Kidney tubule cell (primary cell): ENCODE results near the gene CD276.
"Not testable (repeated sequence)": the region's sequence is repeated elsewhere in the genome, so short reads cannot be mapped to it uniquely, and the experiment has no call there.

ENCODE experiments used
- DNase-seq: peaks from one replicate; pipeline ENCODE4 v3.0.0-alpha.2; 2018; ENCODE audit warnings: low spot score

CD276 gene

DNA sequence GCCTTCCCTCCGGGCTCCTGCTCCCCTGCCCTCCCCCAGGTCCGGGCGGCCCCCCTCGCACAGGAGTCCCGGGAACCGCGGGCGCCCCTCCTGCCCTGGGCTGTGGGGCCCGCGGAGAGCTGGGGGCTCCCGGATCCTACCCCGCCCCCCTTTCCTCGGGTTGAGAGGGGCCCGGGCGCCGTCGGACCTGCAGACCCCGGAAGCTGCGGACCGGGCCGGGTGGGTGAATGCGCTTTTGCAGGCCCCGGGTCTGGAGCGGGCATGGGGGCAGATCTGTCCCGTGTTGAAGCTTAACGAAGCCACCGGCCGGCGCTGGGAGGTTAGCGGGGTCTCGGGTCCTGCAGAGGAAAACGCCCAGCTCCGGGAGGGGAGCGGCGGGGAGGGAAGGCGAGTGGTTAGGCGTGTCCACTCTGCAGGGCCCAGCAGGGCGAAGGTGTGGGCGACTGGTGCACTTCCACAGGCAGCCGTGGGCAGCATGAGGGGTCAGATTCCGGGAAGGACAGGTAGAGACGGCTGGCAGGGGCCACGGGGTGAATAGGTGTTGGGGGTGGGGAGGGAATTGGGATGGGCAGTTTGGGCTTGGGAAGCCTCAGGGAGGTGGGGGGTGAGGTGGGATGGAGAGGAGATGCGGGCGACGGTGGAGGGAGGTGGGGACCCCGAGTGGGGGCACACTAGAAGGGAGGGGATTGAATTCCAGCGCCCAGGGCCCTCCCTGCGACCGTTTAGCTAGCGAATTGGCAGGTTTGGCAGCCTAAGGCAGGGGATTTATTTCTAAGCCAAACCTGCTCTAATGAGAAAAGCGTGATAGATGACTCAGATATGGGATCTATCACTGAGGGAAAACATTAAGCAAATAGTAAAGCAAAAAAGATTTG, 635 bp downstream of the CD276 start:
- peak; percentile 61 for DNase-seq

DNA sequence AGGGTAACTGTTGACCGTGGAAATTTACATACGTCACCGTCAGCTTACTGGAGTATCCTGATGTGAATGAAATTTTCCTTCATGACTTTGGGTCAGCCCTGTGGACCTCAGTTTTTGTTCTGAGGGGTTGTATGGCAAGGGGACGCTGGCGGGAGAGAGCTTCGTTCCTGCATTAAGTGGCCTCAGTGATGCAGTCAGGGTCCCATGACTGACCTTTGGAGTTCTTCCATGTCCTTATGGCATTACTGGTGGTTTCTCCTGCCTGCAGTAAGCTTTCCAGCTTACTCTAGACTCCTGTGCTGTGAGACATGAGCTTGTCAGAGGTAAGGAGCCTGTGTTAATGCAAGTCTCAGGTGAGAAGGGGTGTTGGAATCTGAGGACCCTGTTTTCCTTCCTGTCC, 1.8 kb downstream of the CD276 start:
- no peak for DNase-seq

DNA sequence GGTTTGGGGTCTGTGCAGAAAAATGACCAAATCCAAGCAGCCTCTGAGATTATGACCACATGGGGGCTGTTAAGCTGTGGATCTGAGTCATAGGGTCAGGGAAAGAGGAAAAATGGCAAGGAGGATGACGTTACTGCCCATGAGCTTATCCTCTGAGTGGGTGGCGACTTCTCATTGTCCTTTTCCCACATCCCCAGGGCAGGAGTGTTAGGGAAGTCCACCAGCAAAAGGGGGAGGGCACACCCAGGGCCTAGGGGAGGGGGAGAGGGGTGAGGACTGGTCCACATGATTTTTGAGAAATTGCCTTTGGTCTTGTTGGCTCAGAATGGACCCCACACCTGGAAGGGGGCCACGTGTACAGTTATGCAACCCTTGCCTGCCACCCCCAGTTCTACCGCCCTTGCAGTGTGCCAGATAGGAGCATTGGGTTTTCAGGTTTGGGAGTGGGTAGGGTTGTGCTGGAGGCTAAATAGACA, 2.6 kb downstream of the CD276 start:
- peak; percentile 66 for DNase-seq

DNA sequence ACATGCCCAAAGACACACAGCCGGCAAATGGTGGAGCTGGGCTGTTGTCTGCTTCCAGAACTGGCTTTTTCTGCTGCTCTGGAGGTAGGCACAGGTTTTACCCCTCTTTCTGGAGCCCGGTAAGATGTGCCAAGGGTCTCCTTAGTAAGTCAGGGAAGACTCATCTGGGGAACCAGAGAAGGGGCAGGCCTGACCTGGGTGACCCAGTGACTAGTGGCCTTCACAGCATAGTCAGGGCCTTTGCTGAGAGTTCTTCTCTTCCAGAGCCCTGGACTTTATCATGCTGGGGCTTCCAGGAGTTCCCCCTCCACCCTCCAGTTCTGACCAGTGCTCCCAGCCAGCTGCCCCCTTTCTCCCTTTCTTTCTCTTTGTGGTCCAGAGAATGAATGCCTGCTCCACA, 3.2 kb downstream of the CD276 start:
- no peak for DNase-seq

DNA sequence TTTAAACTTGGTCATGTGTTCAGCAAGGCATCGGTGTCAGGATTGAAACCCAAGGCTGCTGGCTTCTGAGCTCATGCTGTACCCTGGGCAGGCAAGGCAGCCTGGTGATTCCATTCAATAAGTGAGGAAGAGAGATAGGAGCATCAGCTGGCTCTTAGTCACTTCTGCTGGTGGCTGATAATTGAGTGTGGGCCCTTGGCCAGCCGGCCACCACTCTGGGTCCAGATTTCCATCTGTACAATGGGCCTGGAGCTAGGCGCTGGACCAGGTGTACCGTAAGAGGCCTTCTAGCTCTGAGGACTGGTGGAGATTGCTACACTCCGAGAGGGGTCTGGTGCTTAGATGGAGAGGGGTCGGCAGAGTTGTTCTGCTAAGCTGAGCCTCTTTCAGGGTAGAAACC, 4.3 kb downstream of the CD276 start:
- DNase-seq: no peak

DNA sequence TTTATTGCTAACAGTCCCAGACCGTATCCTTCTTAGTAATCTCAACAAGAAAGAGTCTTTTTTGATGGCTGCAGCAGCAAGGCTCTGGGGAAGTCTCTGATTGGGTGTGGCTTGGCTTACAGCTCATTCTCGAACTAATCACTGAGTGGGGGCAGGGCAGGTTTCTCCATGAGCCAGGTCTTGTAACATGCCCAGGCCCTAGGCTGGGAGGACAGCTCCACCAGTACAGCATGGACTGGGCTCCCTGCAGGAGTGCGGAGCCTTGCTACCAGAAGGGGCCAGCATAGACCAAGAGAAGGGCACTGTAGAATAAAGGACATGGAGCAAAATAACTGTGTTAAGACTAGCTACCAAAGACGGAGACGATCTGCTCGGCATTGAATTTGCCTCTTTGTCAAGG, 7.2 kb downstream of the CD276 start:
- peak; percentile 46 for DNase-seq

DNA sequence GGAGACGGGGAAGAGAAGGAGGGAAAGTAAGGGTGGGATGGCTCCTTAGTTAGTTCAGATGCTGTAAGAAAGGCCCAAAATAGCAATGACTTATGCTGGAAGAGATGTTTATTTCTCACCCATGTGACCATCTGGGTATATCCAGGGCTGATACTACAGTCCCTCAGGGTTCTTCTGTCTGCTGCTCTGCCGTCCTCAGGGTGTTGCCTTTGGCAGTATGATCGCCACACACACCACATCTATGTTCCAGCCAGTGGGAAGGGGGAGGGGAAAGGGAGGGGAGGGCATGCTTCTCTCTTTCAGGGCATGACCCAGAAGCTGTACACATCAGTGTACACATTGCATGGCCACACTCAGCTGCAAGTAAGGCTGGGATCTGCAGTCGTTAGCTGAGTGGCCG, 10.2 kb downstream of the CD276 start:
- no peak for DNase-seq

DNA sequence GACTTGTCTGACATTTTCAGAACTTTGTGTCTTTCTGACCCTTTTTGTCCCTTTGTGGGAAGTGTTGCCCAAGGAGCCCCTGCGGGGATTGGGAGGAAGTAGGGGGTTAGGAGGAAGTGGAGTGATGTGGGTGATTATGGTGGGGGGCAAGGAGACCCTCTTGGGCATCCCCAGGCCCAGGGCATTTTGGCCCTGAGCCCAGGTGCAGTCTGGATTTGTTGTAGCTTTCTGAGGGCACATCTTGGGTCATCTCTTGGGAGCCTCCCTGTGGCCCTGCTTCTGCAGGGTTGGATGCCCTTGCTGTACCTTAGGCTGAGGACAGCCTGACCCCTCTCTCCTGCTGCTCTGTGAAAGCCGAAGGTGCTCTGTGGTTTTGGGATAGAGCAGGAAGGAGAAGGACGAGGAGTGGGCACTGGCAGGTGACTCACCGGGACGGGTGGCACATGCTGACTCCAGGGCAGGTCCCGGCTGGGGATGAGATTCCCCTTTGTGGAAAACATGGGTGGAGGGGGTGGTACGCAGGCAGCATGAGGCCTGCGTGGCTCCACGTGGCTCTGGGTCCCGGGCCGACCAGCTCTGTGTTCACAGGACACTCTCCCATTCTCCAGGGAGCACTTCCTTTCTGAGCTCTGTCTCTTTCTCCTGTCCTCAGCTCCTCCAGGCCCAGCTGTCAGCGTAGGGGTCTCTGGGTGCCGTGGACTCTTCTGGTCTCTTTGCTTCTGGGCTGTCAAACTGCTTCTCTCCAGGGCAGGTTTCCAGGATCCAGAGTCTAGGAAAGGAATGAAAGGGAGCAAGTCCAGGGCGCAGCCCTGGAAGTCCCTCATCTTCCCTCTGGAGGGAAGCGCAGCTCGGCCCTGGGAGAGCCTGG, 11.8 kb downstream of the CD276 start:
- DNase-seq: no peak

DNA sequence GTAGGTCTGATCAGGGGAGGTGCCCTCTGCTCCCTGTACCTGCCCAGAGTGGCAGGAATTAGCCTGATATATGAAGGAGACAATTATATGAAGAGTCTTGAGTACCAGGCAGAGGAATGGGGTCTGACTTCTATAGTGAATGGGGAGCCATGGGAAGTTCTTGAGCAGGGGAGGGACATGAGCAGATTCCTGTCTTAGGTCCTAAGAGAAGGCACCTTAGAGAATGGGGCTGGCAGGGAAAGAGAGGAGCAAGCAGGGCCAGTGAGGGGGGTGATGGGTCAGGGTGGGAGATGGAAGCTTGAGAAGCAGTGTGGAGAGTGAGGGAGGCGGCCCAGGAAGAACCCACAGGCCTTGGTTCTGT, 12.4 kb downstream of the CD276 start:
- no peak for DNase-seq

DNA sequence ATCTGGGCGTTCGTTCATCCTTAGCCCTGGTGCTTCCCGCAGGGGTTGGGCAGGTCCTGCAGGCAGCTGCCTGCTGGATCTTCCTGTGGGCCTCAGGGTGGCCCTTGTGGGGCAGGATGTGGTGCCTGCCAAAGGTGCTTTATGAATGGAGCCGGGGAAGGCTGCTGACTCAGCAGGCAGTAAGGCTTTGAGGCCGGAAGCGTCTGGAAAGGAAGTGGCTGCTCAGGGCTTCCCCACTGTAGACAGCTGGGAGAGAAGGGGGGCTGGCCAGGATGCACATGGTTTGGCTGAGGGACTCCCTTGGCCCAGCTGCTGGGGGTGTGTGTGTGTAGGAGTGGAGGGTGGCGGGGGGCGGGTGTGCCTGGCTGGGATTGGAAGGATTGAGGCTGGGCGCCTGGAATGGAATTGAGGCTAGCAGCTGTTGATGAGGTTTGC, 12.9 kb downstream of the CD276 start:
- DNase-seq: peak; percentile 95

DNA sequence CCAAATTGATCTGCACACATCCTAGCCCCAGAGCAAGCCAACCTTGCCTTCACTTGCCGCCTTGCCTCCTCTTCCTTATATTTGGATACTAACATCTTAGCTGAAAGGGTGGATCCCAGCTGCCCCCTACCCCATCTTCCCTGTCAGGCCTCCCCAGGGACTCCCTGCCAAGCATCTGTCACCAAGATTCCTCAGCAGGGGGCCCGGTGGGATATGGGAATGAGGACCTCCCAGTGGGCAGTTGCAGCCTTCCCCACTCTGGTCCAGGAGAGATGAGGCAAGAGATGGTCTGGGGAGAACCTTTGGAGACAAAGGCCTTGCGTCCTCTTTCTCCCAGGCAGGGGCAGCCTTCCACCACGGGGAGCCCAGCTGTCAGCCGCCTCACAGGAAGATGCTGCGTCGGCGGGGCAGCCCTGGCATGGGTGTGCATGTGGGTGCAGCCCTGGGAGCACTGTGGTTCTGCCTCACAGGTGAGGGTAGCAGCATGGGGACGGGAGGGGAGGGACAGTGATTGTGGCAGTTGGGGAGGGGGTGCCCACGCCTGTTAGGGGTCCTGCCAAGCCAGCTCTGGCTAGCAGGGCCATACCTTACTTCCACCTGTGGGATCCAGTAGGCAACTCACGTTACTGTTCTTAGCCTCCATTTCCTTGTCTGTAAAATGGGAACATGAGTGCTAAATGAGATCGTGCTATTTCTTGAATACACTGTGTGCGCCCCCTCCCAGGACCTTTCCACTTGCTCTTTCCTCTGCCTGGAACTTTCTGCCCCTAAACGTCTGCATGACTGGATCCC, 15.3 kb downstream of the CD276 start:
- no peak for DNase-seq

DNA sequence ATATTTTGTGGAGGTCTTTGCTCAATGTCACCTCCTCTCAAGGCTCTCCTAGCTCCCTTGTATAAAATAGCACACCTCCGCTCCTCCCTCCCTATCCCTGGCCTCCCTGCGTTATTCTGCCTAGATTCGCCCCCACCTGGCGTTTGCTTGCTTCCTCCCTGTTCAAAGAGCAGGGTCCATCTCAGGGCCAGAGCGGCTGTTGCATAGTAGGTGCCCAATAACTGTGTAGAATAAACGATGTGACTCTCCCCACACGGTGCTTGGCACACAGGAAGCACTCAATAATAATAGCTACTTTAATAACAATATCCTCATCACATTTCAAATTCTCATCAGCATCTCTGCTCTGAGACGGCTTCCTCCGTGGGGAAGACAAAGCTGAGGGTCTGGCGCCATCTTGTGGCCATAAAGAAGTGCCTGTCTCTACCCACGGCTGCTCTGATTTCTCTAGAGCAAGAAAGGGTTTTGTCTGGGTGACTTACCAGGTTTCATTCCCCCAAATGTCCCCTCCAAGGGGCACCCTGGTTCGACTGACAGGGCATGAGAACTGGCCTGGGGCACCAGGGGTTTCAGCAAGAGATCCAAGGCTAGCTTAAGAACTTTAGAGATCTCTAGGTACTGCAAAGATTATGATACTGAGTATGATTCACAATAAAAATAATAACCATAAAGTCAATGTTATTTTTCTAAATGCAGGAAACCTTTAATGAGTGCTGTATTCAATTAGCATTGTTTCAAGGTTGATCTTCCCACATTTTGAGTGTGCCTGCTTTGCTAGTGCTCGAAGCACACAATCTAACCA, 16.1 kb downstream of the CD276 start:
- peak; percentile 79 for DNase-seq

DNA sequence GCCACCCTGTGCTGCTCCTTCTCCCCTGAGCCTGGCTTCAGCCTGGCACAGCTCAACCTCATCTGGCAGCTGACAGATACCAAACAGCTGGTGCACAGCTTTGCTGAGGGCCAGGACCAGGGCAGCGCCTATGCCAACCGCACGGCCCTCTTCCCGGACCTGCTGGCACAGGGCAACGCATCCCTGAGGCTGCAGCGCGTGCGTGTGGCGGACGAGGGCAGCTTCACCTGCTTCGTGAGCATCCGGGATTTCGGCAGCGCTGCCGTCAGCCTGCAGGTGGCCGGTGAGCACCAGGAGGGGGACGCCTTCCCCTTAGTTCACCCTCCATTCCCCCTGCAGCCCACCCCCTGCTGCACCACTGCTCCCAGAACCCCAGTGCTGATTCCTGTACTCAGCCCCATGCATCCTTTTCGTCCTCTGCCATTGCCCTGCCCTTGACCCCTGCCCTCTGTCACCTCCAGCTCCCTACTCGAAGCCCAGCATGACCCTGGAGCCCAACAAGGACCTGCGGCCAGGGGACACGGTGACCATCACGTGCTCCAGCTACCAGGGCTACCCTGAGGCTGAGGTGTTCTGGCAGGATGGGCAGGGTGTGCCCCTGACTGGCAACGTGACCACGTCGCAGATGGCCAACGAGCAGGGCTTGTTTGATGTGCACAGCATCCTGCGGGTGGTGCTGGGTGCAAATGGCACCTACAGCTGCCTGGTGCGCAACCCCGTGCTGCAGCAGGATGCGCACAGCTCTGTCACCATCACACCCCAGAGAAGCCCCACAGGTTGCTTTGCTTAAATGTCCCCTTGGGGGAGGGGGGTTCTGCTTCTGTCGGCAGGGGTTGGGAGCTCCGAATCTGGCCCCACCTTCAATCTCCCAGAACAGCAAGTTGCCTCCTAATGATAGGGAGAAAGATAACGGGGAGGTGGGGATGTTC, 18.4 kb downstream of the CD276 start:
- not testable (repeated sequence) for DNase-seq

DNA sequence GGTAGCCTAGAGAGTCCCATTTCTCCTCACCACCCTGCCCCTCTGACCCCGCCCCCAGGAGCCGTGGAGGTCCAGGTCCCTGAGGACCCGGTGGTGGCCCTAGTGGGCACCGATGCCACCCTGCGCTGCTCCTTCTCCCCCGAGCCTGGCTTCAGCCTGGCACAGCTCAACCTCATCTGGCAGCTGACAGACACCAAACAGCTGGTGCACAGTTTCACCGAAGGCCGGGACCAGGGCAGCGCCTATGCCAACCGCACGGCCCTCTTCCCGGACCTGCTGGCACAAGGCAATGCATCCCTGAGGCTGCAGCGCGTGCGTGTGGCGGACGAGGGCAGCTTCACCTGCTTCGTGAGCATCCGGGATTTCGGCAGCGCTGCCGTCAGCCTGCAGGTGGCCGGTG, 19.4 kb downstream of the CD276 start:
- DNase-seq: not testable (repeated sequence)

DNA sequence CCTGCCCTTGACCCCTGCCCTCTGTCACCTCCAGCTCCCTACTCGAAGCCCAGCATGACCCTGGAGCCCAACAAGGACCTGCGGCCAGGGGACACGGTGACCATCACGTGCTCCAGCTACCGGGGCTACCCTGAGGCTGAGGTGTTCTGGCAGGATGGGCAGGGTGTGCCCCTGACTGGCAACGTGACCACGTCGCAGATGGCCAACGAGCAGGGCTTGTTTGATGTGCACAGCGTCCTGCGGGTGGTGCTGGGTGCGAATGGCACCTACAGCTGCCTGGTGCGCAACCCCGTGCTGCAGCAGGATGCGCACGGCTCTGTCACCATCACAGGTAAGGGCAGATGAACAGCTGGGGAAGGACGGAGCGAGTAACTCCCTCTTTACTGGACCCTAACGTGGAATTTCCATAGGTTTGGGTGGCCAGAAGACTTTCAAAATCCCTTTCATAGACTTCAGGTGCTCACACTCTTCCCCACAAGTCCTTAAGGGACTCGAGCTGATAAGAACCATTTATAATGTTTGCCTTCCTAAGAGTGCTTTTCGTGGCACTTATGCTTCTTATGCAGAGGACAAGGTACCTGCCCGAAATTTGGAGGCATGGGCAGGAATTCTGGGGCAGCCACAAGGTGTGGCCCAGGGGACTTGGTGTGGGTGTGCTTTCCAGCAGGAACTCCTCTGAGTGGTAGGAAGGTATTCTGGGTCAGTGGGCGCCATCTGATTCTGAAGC, 20.1 kb downstream of the CD276 start:
- DNase-seq: not testable (repeated sequence)

DNA sequence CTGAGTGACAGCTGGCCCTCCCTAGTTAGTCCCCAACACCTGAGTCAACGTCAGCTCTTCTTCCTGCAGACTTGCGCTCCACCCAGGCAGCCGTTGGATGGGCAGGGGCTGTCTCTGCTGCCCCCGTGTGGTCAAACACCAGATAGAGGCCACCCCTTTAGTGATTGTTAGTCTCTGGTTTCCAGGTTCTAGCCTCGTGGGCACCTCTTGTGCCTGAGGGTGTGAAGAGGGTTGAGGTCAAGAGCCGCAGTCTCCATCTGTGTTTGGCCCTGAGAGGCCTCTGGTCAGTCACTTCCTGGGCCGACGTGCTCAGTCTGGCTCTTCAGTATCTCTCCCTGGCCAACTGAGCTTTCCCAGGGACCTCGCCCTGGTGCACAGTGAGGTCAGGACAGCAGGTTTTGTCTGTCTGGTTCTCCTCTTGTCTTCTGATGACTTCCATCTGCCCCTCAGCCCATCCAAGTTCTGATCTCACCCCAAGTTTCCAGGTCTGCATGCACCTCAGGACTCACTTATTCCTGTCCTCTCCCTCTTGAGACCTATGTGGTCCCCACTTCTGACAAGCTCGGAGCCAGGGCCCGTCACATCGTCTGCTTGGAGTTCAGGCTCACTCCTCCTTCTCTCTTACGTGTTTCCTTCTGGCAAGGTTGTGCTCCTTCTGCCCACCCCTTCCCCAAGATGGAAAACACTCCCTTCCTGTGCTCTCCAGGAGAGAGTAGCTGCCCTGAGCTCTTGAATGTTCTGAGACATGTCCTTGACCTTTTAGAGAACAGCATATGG, 20.9 kb downstream of the CD276 start:
- DNase-seq: peak; percentile 65

DNA sequence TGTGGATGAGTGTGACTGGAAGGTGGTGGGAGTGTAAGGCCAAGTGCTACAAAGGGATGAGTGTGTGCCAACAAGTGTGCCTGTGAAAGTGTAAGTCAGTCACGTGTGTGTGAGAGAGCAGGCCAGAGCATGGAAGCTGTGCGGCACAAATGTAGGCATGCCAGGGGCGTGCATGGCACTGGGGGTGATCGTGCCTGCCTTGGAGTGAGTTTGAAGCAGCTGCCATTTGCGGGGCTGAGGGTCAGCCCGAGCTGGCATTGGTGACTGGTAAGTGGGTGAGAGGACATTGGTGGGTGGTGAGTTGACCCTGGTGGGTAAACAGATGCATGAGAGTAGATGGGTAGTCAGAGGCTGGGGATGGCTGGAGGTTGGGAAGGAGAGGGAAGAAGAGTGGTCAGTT, 24.5 kb downstream of the CD276 start:
- no peak for DNase-seq

DNA sequence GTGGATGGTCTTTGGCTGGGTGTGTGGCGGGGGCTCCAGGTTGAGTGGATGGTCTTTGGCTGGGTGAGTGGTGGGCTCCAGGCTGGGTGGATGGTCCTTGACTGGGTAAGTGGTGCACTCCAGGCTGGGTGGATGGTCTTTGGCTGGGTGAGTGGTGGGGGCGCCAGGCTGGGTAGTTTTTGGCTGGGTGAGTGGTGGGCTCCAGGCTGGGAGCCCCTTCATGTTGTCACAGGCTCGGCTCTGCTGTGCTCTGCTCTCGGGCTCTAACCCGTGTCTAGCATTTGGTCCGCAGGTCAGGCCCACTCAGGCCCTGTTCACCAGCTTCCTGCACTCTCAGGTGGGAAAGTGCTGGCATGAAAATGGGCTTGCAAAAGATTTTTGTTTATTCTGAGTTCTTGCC, 25.1 kb downstream of the CD276 start:
- no peak for DNase-seq

DNA sequence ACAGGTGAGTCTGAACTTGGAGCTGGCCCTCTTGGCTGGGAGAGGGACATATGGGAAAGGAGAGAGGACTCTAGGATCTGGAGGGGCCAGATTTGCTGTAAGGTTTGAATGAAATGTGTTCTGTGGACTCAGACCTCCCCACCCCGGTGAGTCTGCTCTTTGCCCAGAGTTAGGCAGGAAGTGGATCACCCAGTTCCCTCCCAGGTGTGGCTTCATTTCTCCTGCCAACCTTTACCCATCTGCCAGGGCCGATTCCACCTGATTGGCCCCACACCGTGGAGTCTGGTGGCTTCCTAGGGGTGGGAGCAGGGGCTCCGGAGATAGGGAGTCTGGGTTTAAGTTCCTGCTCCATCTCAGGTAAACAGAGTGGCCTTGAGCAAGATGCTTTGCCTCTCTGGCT, 25.5 kb downstream of the CD276 start:
- DNase-seq: no peak
